Effector memory CD8-positive, alpha-beta T cell (primary cell): ENCODE data around the gene RBM8A.

ENCODE experiments used
- ATAC-seq: fragments of 150-1000 bp; cut with Tn5 transposase; replicated peaks from 2 replicates; pipeline ENCODE4 v1.10.0; 2021; ENCODE audit warnings: mild to moderate bottlenecking, moderate library complexity
- DNase-seq, 3 experiments: peaks; one replicate each; pipeline ENCODE4 v3.0.0; 2021
- H3K27ac Mint-ChIP-seq, 2 donors: one replicate each; pipeline ENCODE4 v1.8.0; 2022; ENCODE audit warnings: mild to moderate bottlenecking in 2 of 2, mixed read lengths in 2 of 2, moderate library complexity in 2 of 2
- H3K27me3 Mint-ChIP-seq, 2 donors: one replicate each; pipeline ENCODE4 v1.8.0; 2022; ENCODE audit warnings: mixed read lengths in 2 of 2
- H3K36me3 Mint-ChIP-seq: one replicate; pipeline ENCODE4 v1.8.0; 2022; ENCODE audit warnings: mild to moderate bottlenecking, moderate library complexity, mixed read lengths; ENCODE audit not compliant: insufficient read depth
- H3K4me1 Mint-ChIP-seq, 2 donors: one replicate each; pipeline ENCODE4 v1.8.0; 2022; ENCODE audit warnings: low read depth in 2 of 2, mixed read lengths in 2 of 2
- H3K4me3 Mint-ChIP-seq, 2 donors: one replicate each; pipeline ENCODE4 v1.8.0; 2022; ENCODE audit warnings: mild to moderate bottlenecking in 2 of 2, mixed read lengths in 2 of 2, moderate library complexity in 2 of 2
- H3K9me3 Mint-ChIP-seq, 2 donors: one replicate each; pipeline ENCODE4 v1.8.0; 2022; ENCODE audit warnings: mixed read lengths in 2 of 2

RBM8A gene

DNA sequence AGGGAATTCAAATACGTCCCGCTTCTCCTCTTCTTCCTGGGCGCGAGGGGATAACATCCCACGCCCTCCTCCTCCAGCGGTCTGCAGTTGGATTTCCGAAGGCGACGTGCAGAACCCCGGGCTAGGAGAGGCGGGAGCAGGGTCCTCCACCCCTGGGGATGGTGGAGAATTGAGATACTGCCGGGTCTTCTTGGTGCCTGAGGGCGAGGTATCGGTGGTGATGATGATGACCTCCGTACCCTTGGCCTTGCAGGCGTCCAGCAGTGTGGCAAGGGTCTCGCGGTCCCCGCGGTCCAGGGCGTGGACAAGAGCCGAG lies 33.8 kb upstream of the RBM8A start:
- ATAC-seq, result no peak
- peaks cover 65 to 66% of the 10 kb centered on the region in 2 donors for H3K4me1 Mint-ChIP-seq
- no peak for DNase-seq
- H3K4me3 Mint-ChIP-seq, result peak overlapping the region; percentile 96 to 99
- no peaks in the 10 kb centered on the region for H3K9me3 Mint-ChIP-seq
- H3K36me3 Mint-ChIP-seq, result peaks cover 10% of the 10 kb centered on the region
- H3K27me3 Mint-ChIP-seq, result no peaks in the 10 kb centered on the region
- H3K27ac Mint-ChIP-seq, result peak overlapping the region; percentile 92 to 93

DNA sequence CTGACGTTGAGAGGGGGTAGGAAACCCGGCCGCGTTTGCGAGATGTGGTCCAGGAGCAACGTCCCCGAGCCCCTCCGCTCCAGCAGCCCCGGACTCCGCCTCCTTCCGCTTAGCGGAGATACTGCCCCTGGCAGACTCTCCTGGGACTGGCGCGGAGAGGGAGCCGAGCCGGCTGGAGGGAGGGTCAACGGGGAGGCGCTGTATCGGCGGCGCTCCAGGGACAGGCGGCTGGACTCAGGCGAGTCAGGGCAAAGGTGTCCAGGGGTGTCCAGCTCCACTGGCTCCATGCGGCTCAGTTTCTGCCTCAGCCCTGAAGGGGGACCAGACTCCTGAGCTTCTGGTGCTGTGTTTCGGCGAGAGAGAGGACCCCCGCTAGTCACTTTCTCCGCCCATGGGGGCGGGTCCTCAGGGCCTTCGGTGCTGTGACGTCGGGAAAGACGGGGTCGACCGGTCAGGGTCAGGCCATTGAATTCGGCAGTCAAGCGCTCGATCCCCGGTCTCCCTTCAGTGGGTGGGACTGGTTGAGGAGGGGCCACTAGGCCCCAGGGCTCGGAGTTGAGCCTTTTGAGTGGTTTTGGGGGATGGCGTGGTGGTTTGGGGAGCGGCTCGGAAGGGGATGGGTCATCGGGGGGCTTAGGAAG lies 33.3 kb upstream of the RBM8A start:
- peaks cover 69 to 70% of the 10 kb centered on the region in 2 donors for H3K4me1 Mint-ChIP-seq
- DNase-seq, result peak in 1 of 3 experiments; percentile 31

DNA sequence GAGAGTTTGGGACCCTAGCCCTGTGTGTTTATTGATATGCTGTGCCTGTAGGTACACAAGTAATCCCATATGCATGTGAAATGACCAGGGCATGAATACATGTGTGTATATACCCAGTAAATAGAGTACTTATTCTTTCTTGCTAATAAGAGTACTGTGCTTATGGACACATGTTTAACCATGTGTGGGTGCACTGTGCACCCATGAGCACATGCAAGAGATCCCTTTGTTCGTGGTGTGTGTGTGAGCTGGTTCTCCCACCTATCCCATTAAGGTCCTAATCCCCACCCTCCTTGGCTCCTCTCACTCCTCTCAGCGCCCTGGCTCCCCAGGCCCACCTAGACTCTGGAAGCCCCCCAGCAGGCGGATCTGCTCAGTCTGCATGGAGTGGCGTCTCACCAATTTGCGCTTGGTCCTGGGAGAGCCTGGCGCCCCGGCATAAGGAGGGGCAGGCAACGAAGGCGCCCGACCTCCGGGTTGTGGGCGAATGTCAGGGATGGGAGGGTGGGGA lies 32.7 kb upstream of the RBM8A start:
- peaks cover 10% of the 10 kb centered on the region for H3K36me3 Mint-ChIP-seq
- H3K27me3 Mint-ChIP-seq, result no peaks in the 10 kb centered on the region
- peaks cover 72 to 73% of the 10 kb centered on the region in 2 donors for H3K4me1 Mint-ChIP-seq
- H3K9me3 Mint-ChIP-seq, result no peaks in the 10 kb centered on the region
- DNase-seq (no peak), ATAC-seq (no peak)
- H3K4me3 Mint-ChIP-seq, result peak overlapping the region; percentile 96 to 99
- peak overlapping the region in 1 of 2 donors; percentile 58 for H3K27ac Mint-ChIP-seq

More for the DNA sequence above, 33.3 kb upstream of the RBM8A start:
- Mint-ChIP-seq H3K27me3 (no peaks in the 10 kb centered on the region), H3K27ac (peak overlapping the region; percentile 92 to 93), H3K9me3 (no peaks in the 10 kb centered on the region), H3K4me3 (peak overlapping the region; percentile 96 to 99), H3K36me3 (peaks cover 10% of the 10 kb centered on the region)
- no peak for ATAC-seq

DNA sequence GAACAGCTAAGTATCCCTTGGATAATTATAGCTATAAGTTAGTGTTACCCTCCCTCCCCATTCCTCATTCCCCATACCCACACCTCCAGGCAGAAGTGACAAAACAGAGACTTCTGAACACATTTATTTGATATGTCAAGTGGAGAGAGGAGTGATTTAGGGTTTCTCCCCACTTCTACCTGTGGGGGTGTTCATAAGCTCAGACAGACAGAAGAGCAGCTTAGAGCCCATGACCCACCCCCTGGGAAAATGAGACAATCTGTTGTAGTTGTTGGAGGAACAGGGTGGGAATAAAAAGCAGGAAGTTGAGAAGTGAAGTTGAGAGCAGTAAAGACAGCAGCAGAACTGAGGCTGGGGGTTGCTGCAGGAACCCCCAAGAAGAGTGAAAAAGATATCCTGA lies 32.0 kb upstream of the RBM8A start:
- DNase-seq (no peak), ATAC-seq (no peak)
- H3K4me1 Mint-ChIP-seq, result peaks cover 73 to 77% of the 10 kb centered on the region in 2 donors
- no peaks in the 10 kb centered on the region for H3K9me3 Mint-ChIP-seq
- no peaks in the 10 kb centered on the region for H3K27me3 Mint-ChIP-seq
- H3K4me3 Mint-ChIP-seq, result peak overlapping the region; percentile 96 to 99
- peak overlapping the region; percentile 5 to 58 for H3K27ac Mint-ChIP-seq
- H3K36me3 Mint-ChIP-seq, result peaks cover 10% of the 10 kb centered on the region

DNA sequence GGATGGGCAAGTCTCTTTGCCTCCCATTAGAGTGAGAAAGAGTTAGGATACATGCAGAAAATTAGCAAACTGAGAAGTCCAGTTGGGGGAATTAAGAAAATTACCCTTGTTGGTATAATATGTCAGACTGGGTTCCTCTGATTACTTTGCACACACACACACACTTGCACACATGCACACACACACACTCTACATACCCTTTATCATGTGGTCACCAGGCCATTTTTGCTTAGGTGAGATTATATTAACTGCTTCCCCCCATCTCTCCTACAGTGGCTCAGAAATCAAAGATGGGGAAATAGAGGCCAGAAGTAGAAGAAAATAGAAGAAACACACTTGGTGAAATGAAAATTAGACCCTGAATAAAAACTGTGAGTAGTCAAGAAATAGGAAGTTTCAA lies 31.4 kb upstream of the RBM8A start:
- H3K9me3 Mint-ChIP-seq, result no peaks in the 10 kb centered on the region
- no peak for DNase-seq
- H3K4me3 Mint-ChIP-seq, result peak overlapping the region in 1 of 2 donors; percentile 90
- peak overlapping the region in 1 of 2 donors; percentile 67 for H3K27ac Mint-ChIP-seq
- H3K27me3 Mint-ChIP-seq, result no peaks in the 10 kb centered on the region
- H3K36me3 Mint-ChIP-seq, result peaks cover 10% of the 10 kb centered on the region
- peaks cover 71 to 77% of the 10 kb centered on the region in 2 donors for H3K4me1 Mint-ChIP-seq
- ATAC-seq, result no peak

DNA sequence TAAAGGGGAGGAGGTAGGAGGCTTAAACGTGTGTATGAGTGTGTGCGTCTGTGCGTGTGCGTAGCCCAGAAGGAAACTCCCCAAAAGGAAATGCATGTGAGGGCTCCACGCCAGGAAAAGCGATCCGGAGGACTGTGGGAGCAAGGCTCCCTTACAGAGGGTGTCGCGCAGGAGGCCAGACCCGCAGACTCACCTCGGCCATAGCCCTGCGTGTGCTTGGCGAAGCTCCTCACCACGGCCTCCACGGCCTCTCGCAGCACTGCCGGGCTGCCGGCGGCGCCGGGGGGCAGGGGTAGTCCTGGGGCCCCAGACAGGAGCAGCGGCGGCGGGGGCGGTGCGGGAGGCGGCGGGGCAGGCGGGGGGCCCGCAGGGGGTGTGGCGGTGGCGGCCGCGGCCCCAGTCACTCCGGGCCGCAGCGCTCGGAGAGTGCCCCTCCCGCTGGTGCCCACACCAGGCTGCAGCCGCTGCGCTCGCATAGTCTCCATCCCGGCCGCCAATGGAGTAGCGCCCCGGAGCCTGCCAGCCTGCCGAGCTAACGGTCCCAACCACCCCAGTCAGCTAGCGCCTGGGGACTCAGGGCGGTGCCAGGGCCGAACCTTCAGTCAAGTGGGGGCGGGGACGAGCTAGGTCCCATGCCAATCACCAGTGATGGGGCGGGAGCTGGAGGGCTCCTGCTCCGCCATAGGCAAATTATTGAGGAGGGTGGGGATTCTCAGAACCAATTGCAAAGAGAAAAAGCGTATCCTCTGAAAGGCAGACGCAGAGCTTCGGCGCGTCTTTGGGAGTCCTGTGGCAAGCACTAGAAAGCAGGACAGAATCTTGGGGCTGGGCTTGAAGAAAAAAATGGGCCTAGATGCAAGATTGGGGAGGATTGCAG lies 30.4 kb upstream of the RBM8A start, which contains the start of gene LIX1L:
Gene LIX1L (minus strand): TSS at position 575 of the 877 bp plus-strand sequence. CDS start 90 bp downstream, at position 485.
- peaks cover 64 to 72% of the 10 kb centered on the region in 2 donors for H3K4me1 Mint-ChIP-seq
- H3K4me3 Mint-ChIP-seq, result peak within 1 kb of the TSS; percentile 82 to 90
- peak within 1 kb of the TSS; percentile 67 to 90 for H3K27ac Mint-ChIP-seq
- ATAC-seq, result peak; percentile 85
- H3K36me3 Mint-ChIP-seq, result peaks cover 16% of the 10 kb centered on the region
- no peaks in the 10 kb centered on the region for H3K27me3 Mint-ChIP-seq
- DNase-seq, result peak; percentile 92 to 94 (median 94)
- no peaks in the 10 kb centered on the region for H3K9me3 Mint-ChIP-seq

DNA sequence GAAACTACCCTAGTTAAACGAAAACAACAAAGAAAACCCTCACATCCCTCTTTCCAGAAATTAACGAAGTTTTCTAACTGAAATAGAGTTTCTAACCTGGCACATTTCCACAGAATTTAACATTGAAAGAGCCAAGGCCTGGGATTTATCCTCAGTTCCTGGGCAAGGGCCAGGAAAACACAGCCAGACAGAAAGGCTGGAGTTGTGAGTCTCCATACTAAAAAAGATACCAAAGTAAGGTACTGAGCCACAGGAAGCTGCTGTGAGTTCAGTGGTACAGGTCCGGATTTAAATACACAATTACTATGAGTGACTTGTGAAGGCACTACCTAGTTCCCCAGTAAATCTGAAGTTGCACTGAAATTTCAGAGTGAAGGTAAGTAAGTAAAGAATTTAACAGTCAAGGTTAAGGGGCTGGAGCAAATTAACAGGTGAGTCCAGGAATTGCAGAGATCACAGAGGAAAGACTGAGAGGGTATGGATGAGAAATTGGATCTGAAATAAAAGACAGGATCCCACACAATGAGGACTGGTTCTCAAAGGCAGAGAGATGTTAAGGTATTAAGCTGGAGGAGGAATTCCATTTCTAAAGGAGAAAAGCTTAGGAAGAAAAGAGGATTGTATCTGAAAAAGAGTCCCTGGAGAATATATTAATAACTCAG lies 29.6 kb upstream of the RBM8A start:
- Mint-ChIP-seq H3K27me3 (no peaks in the 10 kb centered on the region), H3K4me1 (peaks cover 62 to 71% of the 10 kb centered on the region in 2 donors)

DNA sequence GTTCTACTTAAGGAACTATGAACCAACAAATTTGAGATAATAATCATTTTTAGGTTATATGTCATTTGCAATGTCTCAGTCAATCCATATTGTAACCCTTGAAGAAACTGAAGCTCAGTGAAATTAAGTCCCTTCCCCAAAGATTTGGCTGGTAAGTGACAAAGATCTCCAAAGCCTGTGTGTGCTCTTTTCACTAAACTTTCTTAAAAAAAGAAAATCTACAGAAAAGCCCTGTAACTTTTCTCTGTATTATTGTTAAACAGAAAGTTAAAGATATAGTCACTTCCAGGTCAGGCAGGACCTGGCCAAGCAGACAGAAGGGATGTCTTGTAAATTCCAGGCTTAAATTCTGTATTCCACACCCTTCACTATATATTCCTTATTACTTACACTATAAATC lies 29.1 kb upstream of the RBM8A start:
- Mint-ChIP-seq H3K36me3 (peaks cover 20% of the 10 kb centered on the region), H3K4me1 (peaks cover 60 to 73% of the 10 kb centered on the region in 2 donors), H3K27me3 (no peaks in the 10 kb centered on the region), H3K4me3 (peak overlapping the region; percentile 82 to 90), H3K27ac (peak overlapping the region; percentile 67 to 90), H3K9me3 (no peaks in the 10 kb centered on the region)
- ATAC-seq (no peak), DNase-seq (no peak)

More for the DNA sequence above, 29.6 kb upstream of the RBM8A start:
- Mint-ChIP-seq H3K27ac (peak overlapping the region; percentile 67 to 90), H3K36me3 (peaks cover 17% of the 10 kb centered on the region), H3K4me3 (peak overlapping the region; percentile 82 to 90), H3K9me3 (no peaks in the 10 kb centered on the region)
- DNase-seq (no peak), ATAC-seq (no peak)

DNA sequence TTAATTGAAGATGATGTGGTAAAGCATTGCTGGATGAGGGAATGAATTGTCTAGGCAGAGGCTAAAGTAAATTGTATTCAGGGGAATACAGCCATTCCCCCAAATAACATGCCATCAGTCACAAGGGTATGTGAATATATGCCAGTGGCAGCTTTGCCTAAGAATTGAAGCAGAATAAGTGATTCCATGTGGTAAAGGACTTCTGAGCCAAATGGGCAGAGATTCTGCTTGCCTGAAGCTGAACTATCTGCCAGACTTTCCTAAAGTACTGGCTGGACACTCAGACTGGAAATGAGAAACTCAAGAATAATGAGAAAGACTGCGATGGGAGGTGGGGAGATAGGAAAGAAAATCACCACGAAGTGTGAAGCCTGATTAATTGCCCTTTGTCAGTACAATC lies 28.2 kb upstream of the RBM8A start:
- H3K27ac Mint-ChIP-seq, result peak overlapping the region in 1 of 2 donors; percentile 42
- peak overlapping the region in 1 of 2 donors; percentile 90 for H3K4me3 Mint-ChIP-seq
- DNase-seq (no peak), ATAC-seq (no peak)
- H3K9me3 Mint-ChIP-seq, result no peaks in the 10 kb centered on the region
- H3K4me1 Mint-ChIP-seq, result peaks cover 58 to 72% of the 10 kb centered on the region in 2 donors
- peaks cover 20% of the 10 kb centered on the region for H3K36me3 Mint-ChIP-seq
- H3K27me3 Mint-ChIP-seq, result no peaks in the 10 kb centered on the region

DNA sequence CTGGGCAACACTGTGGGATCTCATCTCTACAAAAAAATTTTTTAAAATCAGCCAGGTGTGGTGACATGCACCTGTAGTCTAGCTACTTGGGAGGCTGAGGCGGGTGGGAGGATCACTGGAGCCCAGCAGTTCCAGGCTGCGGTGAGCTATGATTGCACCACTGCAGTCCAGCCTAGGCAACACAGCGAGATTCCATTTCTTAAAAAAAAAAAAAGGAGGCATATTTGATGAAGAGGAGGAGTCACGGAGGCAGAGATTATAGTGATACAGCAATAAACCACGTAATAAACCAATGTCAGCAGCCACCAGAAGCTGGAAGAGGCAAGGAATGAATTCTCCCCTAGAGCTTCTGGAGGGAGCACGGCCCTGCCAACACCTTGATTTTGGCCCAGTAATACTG lies 26.6 kb upstream of the RBM8A start:
- Mint-ChIP-seq H3K27ac (peak overlapping the region; percentile 52 to 71), H3K4me1 (peaks cover 58 to 70% of the 10 kb centered on the region in 2 donors)

DNA sequence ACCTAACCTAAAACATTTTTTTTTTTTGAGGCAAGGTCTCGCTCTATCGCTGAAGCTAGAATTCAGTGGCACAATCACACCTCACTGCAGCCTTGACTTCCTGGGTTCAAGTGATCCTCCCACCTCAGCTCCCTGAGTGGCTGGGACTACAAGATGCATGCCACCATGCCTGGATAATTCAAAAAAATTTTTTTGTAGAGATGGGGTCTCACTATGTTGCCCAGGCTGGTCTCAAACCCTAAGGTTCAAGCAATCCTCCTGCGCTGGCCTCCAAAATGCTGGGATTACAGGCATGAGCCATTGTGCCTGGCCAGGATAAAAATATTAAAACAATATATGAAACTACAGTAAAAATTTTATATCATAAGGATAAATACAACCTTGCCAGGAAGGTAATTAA lies 25.6 kb upstream of the RBM8A start:
- peaks cover 13% of the 10 kb centered on the region for H3K36me3 Mint-ChIP-seq
- H3K9me3 Mint-ChIP-seq, result no peaks in the 10 kb centered on the region
- DNase-seq (no peak), ATAC-seq (no peak)
- no peaks in the 10 kb centered on the region for H3K27me3 Mint-ChIP-seq
- H3K4me3 Mint-ChIP-seq, result peak overlapping the region in 1 of 2 donors; percentile 34
- peak overlapping the region in 1 of 2 donors; percentile 71 for H3K27ac Mint-ChIP-seq
- H3K4me1 Mint-ChIP-seq, result peaks cover 52 to 64% of the 10 kb centered on the region in 2 donors

More for the DNA sequence above, 26.6 kb upstream of the RBM8A start:
- Mint-ChIP-seq H3K27me3 (no peaks in the 10 kb centered on the region), H3K36me3 (peaks cover 18% of the 10 kb centered on the region), H3K9me3 (no peaks in the 10 kb centered on the region), H3K4me3 (peak overlapping the region in 1 of 2 donors; percentile 34)
- no peak for ATAC-seq
- DNase-seq, result no peak

DNA sequence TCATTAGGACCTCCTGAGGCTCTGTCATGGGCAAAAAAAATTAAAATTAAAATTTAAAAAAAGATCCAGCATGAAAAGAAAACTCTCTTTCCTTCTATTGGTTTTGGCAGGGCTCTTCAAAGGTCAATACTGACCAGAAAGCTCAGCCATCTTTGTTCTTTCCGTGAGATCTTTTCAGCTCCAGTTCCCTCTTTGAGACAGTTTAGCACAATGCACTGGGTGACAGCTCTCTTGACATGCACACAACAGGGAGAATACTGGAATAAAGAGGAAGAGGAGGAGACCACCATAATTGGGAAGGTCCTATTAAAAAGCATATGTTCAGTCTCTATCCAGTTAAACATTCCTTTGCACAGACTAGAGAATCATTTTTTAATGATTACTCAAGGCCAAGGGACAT lies 24.2 kb upstream of the RBM8A start:
- Mint-ChIP-seq H3K4me1 (peaks cover 45 to 56% of the 10 kb centered on the region in 2 donors), H3K36me3 (peaks cover 10% of the 10 kb centered on the region), H3K27ac (peak overlapping the region; percentile 6 to 67), H3K4me3 (no peak overlapping the region), H3K9me3 (no peaks in the 10 kb centered on the region), H3K27me3 (no peaks in the 10 kb centered on the region)
- ATAC-seq, result no peak
- no peak for DNase-seq

DNA sequence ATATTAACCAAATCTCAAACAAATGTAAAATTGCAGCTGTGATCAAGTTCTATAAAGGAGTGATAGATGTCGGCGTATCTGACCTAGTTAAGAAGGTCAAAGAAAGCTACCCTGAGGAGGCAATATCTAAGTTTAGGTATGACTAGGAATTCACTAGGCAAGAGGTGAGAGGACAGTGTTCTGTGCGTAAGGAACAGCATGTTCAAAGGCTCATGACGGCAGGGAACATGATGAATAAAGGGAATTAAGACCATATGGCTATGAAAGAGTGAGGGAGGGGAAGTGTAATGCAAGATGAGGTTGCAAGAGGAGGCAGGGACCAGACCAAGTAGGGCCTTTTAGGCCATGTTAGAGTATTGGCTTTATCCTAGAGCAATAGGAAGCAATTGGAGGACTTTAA lies 21.9 kb upstream of the RBM8A start:
- Mint-ChIP-seq H3K4me1 (peaks cover 31 to 39% of the 10 kb centered on the region in 2 donors), H3K27me3 (no peaks in the 10 kb centered on the region), H3K9me3 (no peaks in the 10 kb centered on the region), H3K36me3 (peaks cover 26% of the 10 kb centered on the region), H3K27ac (peak overlapping the region; percentile 6 to 45), H3K4me3 (no peak overlapping the region)
- ATAC-seq (no peak), DNase-seq (no peak)
